GM23338 (cell line): ENCODE measurements around the gene PALMD. TPM values are rescaled to one million over a fixed set of nuclear protein-coding genes. Genes with fewer than 3 reads are reported as not detected.

ENCODE experiments used
- ATAC-seq: fragments of 200-7000 bp; cut with Tn5 transposase; 3 replicates; pipeline ENCODE4 v1.9.1; 2020
- DNase-seq: peaks from one replicate; pipeline ENCODE4 v3.0.0-alpha.2; 2015; ENCODE audit warnings: low spot score
- H2AFZ ChIP-seq: fragments of 200-600 bp; sonication (generic); 2 replicates; pipeline ENCODE4 v1.8.0; 2016; ENCODE audit warnings: antibody characterized with exemption, mild to moderate bottlenecking, moderate library complexity
- H3F3A ChIP-seq: fragments of 200-600 bp; sonication (generic); replicated peaks from 2 replicates; pipeline ENCODE4 v1.8.0; 2017; ENCODE audit warnings: antibody characterized with exemption, mixed run types, low read depth
- H3K27ac ChIP-seq: fragments of 200-600 bp; sonication (generic); 2 replicates; pipeline ENCODE4 v1.6.1; 2016; ENCODE audit warnings: low read depth
- H3K27me3 ChIP-seq: fragments of 200-600 bp; sonication (generic); 2 replicates; pipeline ENCODE4 v1.8.0; 2016; ENCODE audit warnings: mild to moderate bottlenecking, mixed run types, moderate library complexity; ENCODE audit not compliant: insufficient read depth
- H3K36me3 ChIP-seq: fragments of 200-600 bp; sonication (generic); 2 replicates; pipeline ENCODE4 v1.8.0; 2016; ENCODE audit warnings: mild to moderate bottlenecking; ENCODE audit not compliant: insufficient read depth
- H3K4me1 ChIP-seq: fragments of 200-600 bp; sonication (generic); 2 replicates; pipeline ENCODE4 v1.8.0; 2016; ENCODE audit warnings: mild to moderate bottlenecking, moderate library complexity; ENCODE audit not compliant: insufficient read depth
- H3K4me2 ChIP-seq: fragments of 200-600 bp; sonication (generic); 2 replicates; pipeline ENCODE4 v1.7.1; 2017; ENCODE audit warnings: mixed run types
- H3K4me3 ChIP-seq: fragments of 200-600 bp; sonication (generic); 2 replicates; pipeline ENCODE4 v1.6.1; 2016; ENCODE audit warnings: mixed run types
- H3K79me2 ChIP-seq: fragments of 200-600 bp; sonication (generic); replicated peaks from 2 replicates; pipeline ENCODE4 v1.8.0; 2017; ENCODE audit warnings: mild to moderate bottlenecking; ENCODE audit not compliant: insufficient read depth
- H3K9me2 ChIP-seq: fragments of 200-600 bp; sonication (generic); 2 replicates; pipeline ENCODE4 v1.8.0; 2017; ENCODE audit not compliant: insufficient read depth
- H4K20me1 ChIP-seq: fragments of 200-600 bp; sonication (generic); replicated peaks from 2 replicates; pipeline ENCODE4 v1.8.0; 2017; ENCODE audit warnings: mild to moderate bottlenecking; ENCODE audit not compliant: insufficient read depth
- H3K27ac Mint-ChIP-seq: 2 replicates; pipeline ENCODE4 v1.8.0; 2020; ENCODE audit warnings: inconsistent platforms, mild to moderate bottlenecking, moderate library complexity, mixed read lengths
- H3K27me3 Mint-ChIP-seq: 3 replicates; pipeline ENCODE4 v1.8.0; 2022; ENCODE audit warnings: low read depth, mild to moderate bottlenecking, moderate library complexity, mixed read lengths, inconsistent platforms; ENCODE audit not compliant: insufficient read depth, poor library complexity
- H3K36me3 Mint-ChIP-seq: 3 replicates; pipeline ENCODE4 v1.8.0; 2021; ENCODE audit warnings: low read depth, mild to moderate bottlenecking, inconsistent platforms, moderate library complexity, mixed read lengths
- H3K4me1 Mint-ChIP-seq: 3 replicates; pipeline ENCODE4 v1.8.0; 2020; ENCODE audit warnings: mild to moderate bottlenecking, inconsistent platforms, mixed read lengths
- H3K4me3 Mint-ChIP-seq: 3 replicates; pipeline ENCODE4 v1.8.0; 2021; ENCODE audit warnings: moderate library complexity, mild to moderate bottlenecking, inconsistent platforms, mixed read lengths
- H3K9me3 Mint-ChIP-seq: 3 replicates; pipeline ENCODE4 v1.8.0; 2020; ENCODE audit warnings: moderate library complexity, mild to moderate bottlenecking, inconsistent platforms, mixed read lengths
- CTCF ChIP-seq, 2 experiments: fragments of 200-600 bp in 1 of 2; sonication (generic) in 1 of 2; conservative IDR thresholded peaks; 2 replicates each; pipeline versions ENCODE4 v1.5.1 to v1.6.1; 2016 to 2017; ENCODE audit warnings: antibody characterized with exemption in 2 of 2, low read depth in 2 of 2, mild to moderate bottlenecking in 2 of 2, moderate library complexity in 1 of 2
- JUNB ChIP-seq: IDR thresholded peaks from one replicate; pipeline ENCODE4 v1.6.1; 2016; ENCODE audit warnings: antibody characterized with exemption; ENCODE audit not compliant: unreplicated experiment
- NANOG ChIP-seq: IDR thresholded peaks from 2 replicates; pipeline ENCODE4 v1.6.1; 2016; ENCODE audit warnings: antibody characterized with exemption, borderline replicate concordance
- REST ChIP-seq: IDR thresholded peaks from one replicate; pipeline ENCODE4 v1.6.1; 2018; ENCODE audit warnings: antibody characterized with exemption; ENCODE audit not compliant: unreplicated experiment
- ZNF462 ChIP-seq: fragments of 250-450 bp; sonication (Bioruptor Pico); IDR thresholded peaks from 2 replicates; pipeline ENCODE4 v1.5.0; 2020; ENCODE audit warnings: mild to moderate bottlenecking, moderate library complexity
- polyA plus RNA-seq: library from polyadenylated mRNA; unstranded; fragments of >200 nt; fragmentation: Nextera tagmentation; extraction: Ambion mirVana; gene quantifications from 2 replicates; pipeline ENCODE4 v1.2.1, GENCODE V29; 2016
- total RNA-seq: library from RNA; depleted of rRNA; stranded (reverse); fragments of >200 nt; shearing (Covaris generic); gene quantifications from 2 replicates; pipeline ENCODE4 v1.2.3, GENCODE V29; 2014

PALMD gene
- total and polyA plus RNA-seq, 2 experiments from 2014 or later, result not detected

GRCh38 chr1:99725996-99726395 lies 80.1 kb downstream of the PALMD start:
- Histone ChIP-seq H3K4me2 (no peak overlapping the region), H3K27ac (no peak overlapping the region), H3K79me2 (no peaks in the 10 kb centered on the region), H3K9me2 (no peaks in the 10 kb centered on the region), H3K4me1 (peaks cover 7% of the 10 kb centered on the region), H3K27me3 (no peaks in the 10 kb centered on the region), H3K4me3 (no peak overlapping the region), H3F3A (no peaks in the 10 kb centered on the region), H2AFZ (no peak overlapping the region), H3K36me3 (no peaks in the 10 kb centered on the region), H4K20me1 (no peaks in the 10 kb centered on the region)
- no peaks in the 10 kb centered on the region for H3K27me3 Mint-ChIP-seq
- no peak overlapping the region for H3K4me3 Mint-ChIP-seq
- H3K36me3 Mint-ChIP-seq, result no peaks in the 10 kb centered on the region
- ATAC-seq, result no peak
- H3K4me1 Mint-ChIP-seq, result peaks cover 25% of the 10 kb centered on the region
- peak overlapping the region; percentile 83 for H3K27ac Mint-ChIP-seq
- TF ChIP-seq ZNF462, result no peak
- DNase-seq, result no peak
- no peaks in the 10 kb centered on the region for H3K9me3 Mint-ChIP-seq

- Histone ChIP-seq H3K4me1 (peaks cover 7% of the 10 kb centered on the region), H3K4me3 (no peak overlapping the region), H4K20me1 (no peaks in the 10 kb centered on the region), H3K79me2 (no peaks in the 10 kb centered on the region), H3K27ac (no peak overlapping the region), H3K9me2 (no peaks in the 10 kb centered on the region), H3K36me3 (no peaks in the 10 kb centered on the region), H3F3A (no peaks in the 10 kb centered on the region), H3K27me3 (no peaks in the 10 kb centered on the region), H3K4me2 (no peak overlapping the region), H2AFZ (no peak overlapping the region)
- ATAC-seq, result no peak
- DNase-seq, result no peak
- H3K27ac Mint-ChIP-seq, result peak overlapping the region; percentile 39; the same call in 1 of the 2 replicates
- H3K27me3 Mint-ChIP-seq, result no peaks in the 10 kb centered on the region
- H3K4me3 Mint-ChIP-seq, result no peak overlapping the region
- H3K9me3 Mint-ChIP-seq, result no peaks in the 10 kb centered on the region
- H3K4me1 Mint-ChIP-seq, result peaks cover 25% of the 10 kb centered on the region
- no peaks in the 10 kb centered on the region for H3K36me3 Mint-ChIP-seq
- TF ChIP-seq NANOG (no peak), CTCF (conservative IDR thresholded peaks at IDR 0.05; ENCODE audit: low read depth in 2 of 2) (no peak), JUNB (no peak), REST (no peak)
Measured at GRCh38 chr1:99726407-99726806, 80.5 kb downstream of the PALMD start.
